HG02642 (cell line): ENCODE measurements around the gene HLTF.

Experiments used
- ATAC-seq: cut with Tn5 transposase; IDR thresholded peaks from one replicate; pipeline ENCODE4 v1.9.1; 2021; ENCODE audit warnings: mild to moderate bottlenecking; ENCODE audit not compliant: unreplicated experiment, poor library complexity

HLTF gene

GRCh38 chr3:149090907-149091306, 4.6 kb upstream of the HLTF start:
- ATAC-seq = no peak

GRCh38 chr3:149090461-149090860, 4.1 kb upstream of the HLTF start:
- no peak for ATAC-seq

GRCh38 chr3:149089395-149089794, 3.1 kb upstream of the HLTF start:
- ATAC-seq = no peak

DNA sequence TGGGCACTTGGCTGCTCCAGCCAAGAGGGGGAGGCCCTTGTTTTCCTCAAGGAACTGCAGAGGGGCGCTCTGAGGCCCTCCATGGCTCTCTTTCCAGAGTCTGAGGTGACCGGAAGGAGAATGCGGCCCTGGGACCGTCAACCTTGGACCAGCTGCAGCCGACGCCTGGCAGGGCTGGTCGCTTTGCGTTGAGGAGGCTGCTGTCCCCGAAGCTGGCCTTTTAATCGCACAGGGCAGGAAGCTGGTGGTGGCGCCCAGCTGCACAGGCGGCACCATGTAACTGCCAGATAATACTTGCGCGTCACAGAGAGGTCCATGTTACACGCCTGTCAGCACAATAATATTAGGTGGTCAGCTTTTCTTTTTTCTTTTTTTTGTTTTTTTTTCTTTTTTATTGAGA, 875 bp upstream of the HLTF start:
- ATAC-seq = no peak

DNA sequence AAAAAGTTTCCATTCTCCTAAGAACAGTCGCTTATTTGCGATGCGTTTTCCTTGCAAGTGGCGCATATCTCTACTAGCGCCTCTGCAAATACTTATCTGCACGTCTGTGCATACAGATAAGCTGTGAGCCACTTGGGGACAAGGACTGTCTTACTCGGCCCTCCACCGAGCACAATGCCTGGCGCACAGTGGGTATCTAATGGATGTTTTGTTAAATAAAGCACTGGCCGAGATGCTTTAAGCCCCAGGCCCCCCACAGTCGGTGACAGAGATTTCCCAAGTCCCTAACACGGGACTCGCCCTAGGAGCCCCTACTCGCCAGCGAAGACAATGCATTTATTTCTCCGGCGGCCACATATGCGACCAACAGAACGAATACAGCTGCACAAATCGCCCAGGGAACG, 503 bp downstream of the HLTF start:
- ATAC-seq = peak; percentile 32

- ATAC-seq = no peak
Observed at GRCh38 chr3:149081772-149082171, 4.6 kb downstream of the HLTF start.

DNA sequence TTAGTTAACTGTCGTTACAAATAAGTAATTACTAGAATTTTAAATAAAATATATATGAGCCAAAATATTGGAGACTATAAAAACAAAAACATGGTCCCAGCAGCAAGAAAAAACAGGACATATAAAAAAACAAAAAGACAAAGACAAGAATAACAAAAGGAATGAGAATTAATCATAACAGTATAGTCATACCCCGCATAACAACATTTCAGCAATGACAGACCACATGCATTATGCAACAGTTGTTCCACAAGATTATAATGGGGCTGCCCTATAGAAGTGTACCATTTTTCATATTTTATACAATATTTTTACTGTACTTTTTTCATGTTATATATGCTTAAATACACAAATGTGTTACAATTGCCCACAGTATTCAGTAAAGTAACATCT, 5.6 kb downstream of the HLTF start:
- ATAC-seq = no peak

GRCh38 chr3:149080011-149080698, 6.2 kb downstream of the HLTF start:
- ATAC-seq = no peak

DNA sequence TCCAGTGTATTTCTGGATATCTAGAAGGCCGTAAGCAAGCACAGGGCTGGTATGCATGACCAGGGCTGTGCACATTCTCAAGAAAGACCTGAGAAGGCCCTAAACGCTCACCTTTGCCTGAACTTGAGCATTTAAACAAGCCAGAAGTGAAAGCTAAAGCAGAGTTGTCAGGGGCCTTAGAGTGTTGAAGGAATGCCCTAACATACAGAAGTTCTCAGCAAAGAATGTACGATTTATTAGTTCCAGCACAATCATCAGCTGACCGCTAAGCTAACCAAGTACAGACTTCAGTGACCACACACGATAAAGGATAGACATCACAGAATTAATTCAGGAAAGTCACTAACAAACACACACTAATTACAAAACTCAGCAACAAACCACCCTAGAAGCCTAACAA, 8.7 kb downstream of the HLTF start:
- ATAC-seq = no peak

GRCh38 chr3:149067883-149068282, 18.4 kb downstream of the HLTF start:
- ATAC-seq = no peak

DNA sequence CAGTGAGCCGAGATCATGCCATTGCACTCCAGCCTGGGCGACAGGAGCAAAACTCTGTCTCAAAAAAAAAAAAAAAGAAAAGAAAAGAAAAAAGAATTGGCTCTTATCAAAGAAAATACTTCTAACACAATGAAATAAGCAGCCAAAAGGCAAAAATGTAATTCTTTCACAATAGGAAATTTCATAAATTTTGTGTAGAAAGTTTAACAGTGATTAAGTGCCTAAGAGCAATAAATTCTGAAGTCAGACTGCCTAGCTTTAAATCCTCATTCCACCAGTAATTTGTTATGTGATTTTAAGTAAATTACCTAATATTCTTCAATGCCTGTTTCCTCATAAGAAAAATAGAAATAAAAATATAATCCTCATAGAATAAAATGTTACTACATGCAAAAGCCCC, 24.6 kb downstream of the HLTF start:
- no peak for ATAC-seq

DNA sequence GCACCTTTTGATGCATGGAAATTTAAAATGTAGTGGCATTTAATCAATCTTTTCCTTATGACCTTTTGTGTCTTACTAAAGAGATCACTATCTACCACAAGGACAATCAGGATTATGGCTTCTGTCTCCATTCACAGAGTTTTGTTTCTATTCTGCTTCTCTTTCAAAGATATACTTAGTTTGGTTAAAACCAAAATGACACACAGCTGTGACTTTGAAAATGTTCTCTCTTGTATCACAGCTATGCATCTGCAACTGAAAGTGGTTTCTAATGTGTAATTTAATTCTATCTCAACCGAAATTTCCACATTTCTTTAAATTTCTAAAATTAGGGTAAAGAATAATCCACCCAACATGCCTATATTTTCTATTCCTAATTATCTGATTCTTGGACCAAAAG, 27.7 kb downstream of the HLTF start:
- ATAC-seq = peak; percentile 68

- no peak for ATAC-seq
Observed at GRCh38 chr3:149058198-149058597, 28.1 kb downstream of the HLTF start.

DNA sequence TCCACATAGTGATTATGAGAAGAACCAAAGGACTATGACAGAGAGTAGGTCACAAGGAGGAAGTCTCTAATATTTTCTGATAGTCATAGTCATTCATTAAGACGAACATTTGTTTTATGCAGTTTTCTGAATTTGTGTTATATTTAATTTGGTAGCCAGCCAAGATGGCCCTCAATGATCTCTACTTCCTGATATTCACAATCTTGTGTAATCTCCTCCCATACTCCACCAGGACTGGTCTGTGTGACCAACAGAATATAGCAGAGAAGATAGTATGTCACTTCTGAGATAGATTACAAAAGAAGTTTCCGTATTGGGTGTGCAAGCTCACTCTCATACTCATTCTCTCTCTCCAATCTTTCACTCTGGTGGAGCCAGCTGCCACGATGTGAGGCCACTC, 30.8 kb downstream of the HLTF start:
- no peak for ATAC-seq

DNA sequence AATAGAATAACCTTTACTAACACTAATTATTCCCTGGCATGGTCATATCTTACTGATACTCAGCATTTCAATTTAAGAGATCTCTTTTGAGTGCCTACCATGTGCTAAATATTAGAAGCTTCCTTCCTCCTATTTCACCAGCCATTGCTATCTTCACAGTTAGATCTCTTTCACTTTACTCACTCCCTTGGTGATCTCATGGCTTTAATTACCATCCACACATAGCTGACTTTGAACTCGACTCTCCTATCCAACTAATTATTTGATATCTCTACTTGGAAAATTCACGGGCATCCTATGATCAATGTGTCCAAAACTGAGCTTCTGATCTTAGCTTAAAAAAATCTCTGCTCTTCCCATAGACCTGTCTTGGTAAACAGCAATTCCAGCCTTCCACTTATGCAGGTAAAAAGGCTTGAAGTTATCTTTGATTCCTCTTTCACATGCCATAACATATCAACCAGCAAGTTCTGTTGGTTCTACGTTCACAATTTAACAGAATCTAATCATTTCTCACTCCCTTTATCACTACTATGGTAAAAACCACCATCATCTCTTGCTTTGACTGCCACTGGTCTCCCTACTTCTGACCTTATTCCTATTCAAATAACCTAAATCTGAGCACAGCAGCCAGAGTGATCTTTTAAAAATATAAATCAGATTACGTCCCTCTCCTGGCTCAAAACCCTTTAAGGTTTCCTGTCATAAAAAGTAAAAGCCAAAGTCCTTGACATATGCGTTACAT, 41.8 kb downstream of the HLTF start:
- no peak for ATAC-seq

DNA sequence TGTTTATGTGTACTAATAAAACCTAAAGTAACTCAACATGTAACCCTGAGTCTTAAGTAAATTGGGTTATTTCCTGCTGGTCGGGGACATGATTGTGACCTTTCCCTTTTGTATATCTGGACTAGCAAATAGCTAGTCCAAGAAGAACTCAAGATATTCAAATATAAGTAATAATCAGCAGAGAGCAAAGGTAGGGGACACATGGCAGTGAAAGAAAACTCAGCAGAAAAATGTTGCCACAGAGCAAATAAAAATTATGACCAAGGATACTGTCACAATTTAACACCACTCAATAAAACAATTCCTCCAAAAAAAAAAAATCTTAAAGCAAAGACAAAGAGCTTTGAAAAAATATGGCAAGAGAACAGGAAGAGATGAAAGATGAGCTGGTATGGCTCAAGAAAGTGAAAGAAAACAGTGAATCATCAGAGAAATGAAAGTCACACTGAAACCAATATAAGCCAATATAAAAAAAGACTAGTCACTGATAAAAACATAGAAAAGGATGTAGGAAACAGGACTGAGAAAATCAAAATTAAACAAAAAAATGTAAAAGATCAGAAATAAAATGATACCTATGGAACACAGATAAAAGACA, 43.4 kb downstream of the HLTF start:
- ATAC-seq = peak; percentile 77

GRCh38 chr3:149038322-149038721, 48.0 kb downstream of the HLTF start:
- no peak for ATAC-seq

DNA sequence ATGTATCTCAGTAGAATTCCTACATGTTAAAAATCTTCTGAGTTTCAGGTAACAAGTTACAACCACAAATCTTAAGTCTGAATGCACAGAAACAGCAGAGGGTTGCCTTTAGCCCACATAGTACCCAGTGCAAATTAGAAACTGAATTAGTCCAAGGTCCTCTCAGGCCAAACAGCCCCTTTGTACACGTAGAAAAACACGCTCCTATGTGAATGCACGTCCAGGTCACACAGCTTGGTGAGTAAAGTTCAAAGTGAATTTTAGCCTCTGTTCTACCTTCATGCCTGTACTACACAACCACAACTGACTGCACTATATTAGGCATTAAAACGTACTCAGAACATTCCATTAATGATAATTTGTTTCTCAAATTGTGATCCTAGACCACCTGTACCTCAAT, 48.6 kb downstream of the HLTF start:
- no peak for ATAC-seq

GRCh38 chr3:149031096-149031495, 55.2 kb downstream of the HLTF start:
- no peak for ATAC-seq

- no peak for ATAC-seq
Observed at GRCh38 chr3:149026718-149027117, 59.6 kb downstream of the HLTF start.

- no peak for ATAC-seq
Observed at GRCh38 chr3:149023951-149024350, 62.4 kb downstream of the HLTF start.

GRCh38 chr3:149021830-149022229, 64.5 kb downstream of the HLTF start:
- no peak for ATAC-seq
